Ishikawa (cell line): ENCODE measurements around the gene EPAS1.

Experiments used
- CEBPB ChIP-seq: IDR thresholded peaks from 2 replicates; pipeline ENCODE4 v1.6.1; 2012
- EGR1 ChIP-seq: IDR thresholded peaks from 2 replicates; pipeline ENCODE4 v1.6.1; 2012
- EP300 ChIP-seq: IDR thresholded peaks from 2 replicates; pipeline ENCODE4 v1.6.1; 2012; ENCODE audit warnings: borderline replicate concordance
- RAD21 ChIP-seq: IDR thresholded peaks from 2 replicates; pipeline ENCODE4 v1.6.1; 2012; ENCODE audit warnings: low read depth
- REST ChIP-seq: IDR thresholded peaks from 2 replicates; pipeline ENCODE4 v1.6.1; 2012; ENCODE audit warnings: low read depth, mild to moderate bottlenecking
- TAF1 ChIP-seq: IDR thresholded peaks from 2 replicates; pipeline ENCODE4 v1.6.1; 2012; ENCODE audit warnings: low read depth, mild to moderate bottlenecking
- TEAD4 ChIP-seq: IDR thresholded peaks from 2 replicates; pipeline ENCODE4 v1.6.1; 2012
- YY1 ChIP-seq: IDR thresholded peaks from 2 replicates; pipeline ENCODE4 v1.6.1; 2012; ENCODE audit warnings: low read depth
- ZBTB7A ChIP-seq: IDR thresholded peaks from 2 replicates; pipeline ENCODE4 v1.6.1; 2012; ENCODE audit warnings: low read depth

GRCh38 chr2:46404181-46404759 lies 107.1 kb downstream of the EPAS1 start:
- TF ChIP-seq REST (no peak), RAD21 (no peak), EP300 (no peak), YY1 (no peak), ZBTB7A (no peak), EGR1 (no peak), TAF1 (no peak), CEBPB (no peak), TEAD4 (no peak)
